GM12875 (cell line): ENCODE results near the gene BCDIN3D.

ENCODE experiments used
- H3K4me3 ChIP-seq: one replicate; pipeline ENCODE4 v1.5.1; 2011; ENCODE audit warnings: low read depth, low read length, control low read depth
- TF ChIP-seq, protein P1 (sequence below): IDR thresholded peaks from 2 replicates; pipeline ENCODE4 v1.5.1; 2011; ENCODE audit warnings: low read depth, mild to moderate bottlenecking, control low read depth, inconsistent platforms, low read length, moderate library complexity, borderline replicate concordance; ENCODE audit not compliant: insufficient read depth

Gene BCDIN3D

DNA sequence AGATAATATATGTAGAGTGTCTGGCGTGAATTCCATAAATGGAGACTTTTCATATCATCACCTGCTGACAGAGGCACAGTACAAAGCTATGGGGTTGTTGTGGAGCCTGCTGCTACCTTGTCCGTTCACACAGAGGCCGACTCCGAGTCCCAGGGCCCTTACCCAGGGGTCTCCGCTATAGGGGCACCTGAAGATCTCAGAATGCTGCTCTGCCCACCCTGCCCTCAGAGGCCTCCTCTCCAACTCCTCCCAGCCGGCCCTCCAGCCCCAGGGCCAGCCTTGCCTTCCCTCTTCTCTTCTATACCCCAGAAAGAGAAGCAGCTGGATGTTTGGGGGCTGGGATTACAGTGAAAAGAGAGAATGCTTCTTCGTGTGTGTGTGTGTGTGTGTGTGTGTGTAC, 36.0 kb downstream of the BCDIN3D start:
- TF ChIP-seq, protein P1, sequence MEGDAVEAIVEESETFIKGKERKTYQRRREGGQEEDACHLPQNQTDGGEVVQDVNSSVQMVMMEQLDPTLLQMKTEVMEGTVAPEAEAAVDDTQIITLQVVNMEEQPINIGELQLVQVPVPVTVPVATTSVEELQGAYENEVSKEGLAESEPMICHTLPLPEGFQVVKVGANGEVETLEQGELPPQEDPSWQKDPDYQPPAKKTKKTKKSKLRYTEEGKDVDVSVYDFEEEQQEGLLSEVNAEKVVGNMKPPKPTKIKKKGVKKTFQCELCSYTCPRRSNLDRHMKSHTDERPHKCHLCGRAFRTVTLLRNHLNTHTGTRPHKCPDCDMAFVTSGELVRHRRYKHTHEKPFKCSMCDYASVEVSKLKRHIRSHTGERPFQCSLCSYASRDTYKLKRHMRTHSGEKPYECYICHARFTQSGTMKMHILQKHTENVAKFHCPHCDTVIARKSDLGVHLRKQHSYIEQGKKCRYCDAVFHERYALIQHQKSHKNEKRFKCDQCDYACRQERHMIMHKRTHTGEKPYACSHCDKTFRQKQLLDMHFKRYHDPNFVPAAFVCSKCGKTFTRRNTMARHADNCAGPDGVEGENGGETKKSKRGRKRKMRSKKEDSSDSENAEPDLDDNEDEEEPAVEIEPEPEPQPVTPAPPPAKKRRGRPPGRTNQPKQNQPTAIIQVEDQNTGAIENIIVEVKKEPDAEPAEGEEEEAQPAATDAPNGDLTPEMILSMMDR, result no peak
- H3K4me3 ChIP-seq, result no peak overlapping the region

GRCh38 chr12:49806321-49806813, 36.5 kb downstream of the BCDIN3D start:
- no peak overlapping the region for H3K4me3 ChIP-seq
- TF ChIP-seq, protein P1, result no peak

DNA sequence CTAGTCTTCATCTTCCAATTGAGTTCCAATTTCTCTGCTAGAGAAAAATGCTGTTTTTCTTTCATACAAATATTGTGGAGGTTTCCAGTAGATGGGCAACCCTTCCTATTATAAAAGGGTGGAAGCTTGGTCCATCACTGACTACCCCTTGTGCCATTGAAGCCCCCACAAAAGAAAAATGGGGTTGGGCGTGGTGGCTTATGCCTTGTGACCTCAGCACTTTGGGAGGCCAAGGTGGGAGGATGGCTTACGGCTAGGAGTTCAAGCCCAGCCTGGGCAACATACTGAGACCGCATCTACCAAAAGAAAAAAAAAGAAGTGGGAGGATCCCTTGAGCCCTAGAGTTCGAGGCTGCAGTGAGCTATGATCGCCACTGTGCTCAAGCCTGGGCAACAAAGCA, 37.5 kb downstream of the BCDIN3D start:
- TF ChIP-seq, protein P1, result no peak
- no peak overlapping the region for H3K4me3 ChIP-seq

- TF ChIP-seq, protein P1, result no peak
- H3K4me3 ChIP-seq, result no peak overlapping the region
Measured at GRCh38 chr12:49804821-49805220, 38.1 kb downstream of the BCDIN3D start.

- H3K4me3 ChIP-seq, result no peak overlapping the region
- TF ChIP-seq, protein P1, result no peak
Measured at GRCh38 chr12:49803693-49804450, 39.0 kb downstream of the BCDIN3D start.

DNA sequence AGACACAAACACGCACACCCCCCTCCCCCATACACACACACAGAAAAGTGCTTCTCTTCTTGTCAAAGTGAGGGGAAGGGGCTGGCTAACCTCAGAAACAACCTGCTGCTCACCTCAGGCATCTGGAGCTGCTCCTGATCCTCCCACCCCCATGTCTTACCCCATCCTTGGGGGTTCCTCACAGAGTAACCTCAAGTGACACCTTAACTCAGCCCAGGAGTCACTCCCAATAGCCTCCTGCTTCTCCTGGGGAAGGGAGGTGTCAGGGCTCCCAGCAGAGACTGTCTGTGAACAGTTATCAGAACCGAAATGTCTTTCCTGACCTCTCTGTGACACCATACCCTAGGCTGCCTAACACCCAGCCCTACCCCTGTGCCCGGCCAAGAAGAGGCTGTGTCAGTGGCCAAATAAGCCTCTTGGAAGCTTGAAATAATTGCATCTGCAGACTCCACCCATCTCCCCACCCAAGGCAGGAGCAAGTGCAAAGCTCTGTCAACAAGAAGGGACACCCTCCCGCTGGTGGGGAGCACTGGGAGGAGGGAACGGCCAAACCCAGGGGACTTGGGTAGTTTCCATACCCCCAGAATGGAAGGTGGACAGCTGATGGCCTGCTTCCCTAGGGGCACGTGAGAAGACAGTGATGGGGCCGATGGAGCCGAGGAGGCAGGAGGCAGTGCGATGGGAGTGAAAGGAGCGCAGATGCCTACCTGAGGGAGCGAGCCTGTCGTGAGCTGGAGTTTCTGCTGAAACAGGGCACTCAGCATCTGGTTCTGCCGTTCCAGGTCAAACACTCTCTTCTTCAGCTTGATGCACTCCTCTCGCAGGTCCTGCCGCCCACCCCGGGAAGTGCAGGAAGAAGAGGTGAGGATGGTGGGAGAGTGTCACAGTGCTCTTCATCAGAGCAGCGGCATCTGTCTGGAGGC, 41.5 kb downstream of the BCDIN3D start:
- no peak overlapping the region for H3K4me3 ChIP-seq
- TF ChIP-seq, protein P1, result no peak
